HG02610 (cell line): ENCODE data around the gene KDM4B.
"Not testable (repeated sequence)": the region's sequence is repeated elsewhere in the genome, so short reads cannot be mapped to it uniquely, and the experiment has no call there.

Experiments
- ATAC-seq: cut with Tn5 transposase; IDR thresholded peaks from one replicate; pipeline ENCODE4 v1.9.1; 2021; ENCODE audit warnings: mild to moderate bottlenecking, moderate library complexity; ENCODE audit not compliant: unreplicated experiment

The KDM4B gene

GRCh38 chr19:5160158-5160795 lies 191.4 kb downstream of the KDM4B start:
- ATAC-seq: not testable (repeated sequence)

- ATAC-seq: not testable (repeated sequence)
Measured at GRCh38 chr19:5164845-5165696, 196.2 kb downstream of the KDM4B start.

- ATAC-seq: no peak
Measured at GRCh38 chr19:5165697-5166019, 196.7 kb downstream of the KDM4B start.

- no peak for ATAC-seq
Measured at GRCh38 chr19:5166262-5166661, 197.3 kb downstream of the KDM4B start.

GRCh38 chr19:5170329-5170745 lies 201.4 kb downstream of the KDM4B start:
- ATAC-seq: no peak

- ATAC-seq: no peak
Measured at GRCh38 chr19:5171711-5172110, 202.8 kb downstream of the KDM4B start.

GRCh38 chr19:5172859-5173630 lies 204.1 kb downstream of the KDM4B start:
- no peak for ATAC-seq

- no peak for ATAC-seq
Measured at GRCh38 chr19:5173993-5174392, 205.1 kb downstream of the KDM4B start.

GRCh38 chr19:5177745-5178450 lies 209.0 kb downstream of the KDM4B start:
- no peak for ATAC-seq

- ATAC-seq: no peak
Measured at GRCh38 chr19:5178841-5179240, 209.9 kb downstream of the KDM4B start.

GRCh38 chr19:5179256-5179655 lies 210.3 kb downstream of the KDM4B start:
- no peak for ATAC-seq

- ATAC-seq: no peak
Measured at GRCh38 chr19:5181329-5181728, 212.4 kb downstream of the KDM4B start.

- no peak for ATAC-seq
Measured at GRCh38 chr19:5182751-5183150, 213.8 kb downstream of the KDM4B start.

GRCh38 chr19:5183616-5184015 lies 214.7 kb downstream of the KDM4B start:
- ATAC-seq: no peak

GRCh38 chr19:5184930-5185329 lies 216.0 kb downstream of the KDM4B start:
- ATAC-seq: no peak

- no peak for ATAC-seq
Measured at GRCh38 chr19:5186293-5187050, 217.6 kb downstream of the KDM4B start.

GRCh38 chr19:5188548-5189317 lies 219.8 kb downstream of the KDM4B start:
- ATAC-seq: no peak

- ATAC-seq: no peak
Measured at GRCh38 chr19:5189318-5189607, 220.3 kb downstream of the KDM4B start.

GRCh38 chr19:5191091-5191490 lies 222.2 kb downstream of the KDM4B start:
- no peak for ATAC-seq

GRCh38 chr19:5192568-5192967 lies 223.7 kb downstream of the KDM4B start:
- no peak for ATAC-seq
